ENCODE data around the gene MBNL2.

DNA sequence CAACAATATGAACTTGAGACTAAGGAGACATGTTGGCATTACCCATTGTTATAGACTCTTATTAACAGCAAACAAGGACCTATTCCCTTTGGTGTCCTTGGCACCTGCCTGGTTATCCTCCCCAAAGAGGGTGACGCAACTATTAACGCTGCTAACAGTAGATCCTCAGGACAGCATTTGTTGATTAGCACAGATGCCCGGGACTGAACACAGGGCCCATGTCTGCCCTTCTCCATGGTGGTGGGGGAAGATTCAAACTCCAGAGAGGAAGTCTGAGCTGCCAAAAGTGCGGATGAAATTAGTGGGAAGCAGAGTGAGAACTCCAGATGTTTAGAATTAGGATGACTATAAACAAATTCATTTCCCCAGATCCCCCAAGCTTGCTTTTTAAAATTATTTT is 110.6 kb downstream of the MBNL2 start:
- no peak for TF ChIP-seq POLR2AphosphoS5 (IDR thresholded peaks at IDR 0.05)
- TF ChIP-seq, protein P1, sequence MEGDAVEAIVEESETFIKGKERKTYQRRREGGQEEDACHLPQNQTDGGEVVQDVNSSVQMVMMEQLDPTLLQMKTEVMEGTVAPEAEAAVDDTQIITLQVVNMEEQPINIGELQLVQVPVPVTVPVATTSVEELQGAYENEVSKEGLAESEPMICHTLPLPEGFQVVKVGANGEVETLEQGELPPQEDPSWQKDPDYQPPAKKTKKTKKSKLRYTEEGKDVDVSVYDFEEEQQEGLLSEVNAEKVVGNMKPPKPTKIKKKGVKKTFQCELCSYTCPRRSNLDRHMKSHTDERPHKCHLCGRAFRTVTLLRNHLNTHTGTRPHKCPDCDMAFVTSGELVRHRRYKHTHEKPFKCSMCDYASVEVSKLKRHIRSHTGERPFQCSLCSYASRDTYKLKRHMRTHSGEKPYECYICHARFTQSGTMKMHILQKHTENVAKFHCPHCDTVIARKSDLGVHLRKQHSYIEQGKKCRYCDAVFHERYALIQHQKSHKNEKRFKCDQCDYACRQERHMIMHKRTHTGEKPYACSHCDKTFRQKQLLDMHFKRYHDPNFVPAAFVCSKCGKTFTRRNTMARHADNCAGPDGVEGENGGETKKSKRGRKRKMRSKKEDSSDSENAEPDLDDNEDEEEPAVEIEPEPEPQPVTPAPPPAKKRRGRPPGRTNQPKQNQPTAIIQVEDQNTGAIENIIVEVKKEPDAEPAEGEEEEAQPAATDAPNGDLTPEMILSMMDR (IDR thresholded peaks at IDR 0.05) = no peak
- no peak for TF ChIP-seq POLR2A (IDR thresholded peaks at IDR 0.05)
- no peak for TF ChIP-seq EP300 (IDR thresholded peaks at IDR 0.05)
